Epithelial cell of prostate (primary cell): ENCODE results near the gene MAN2B2.
"Not testable (repeated sequence)": the region's sequence is repeated elsewhere in the genome, so short reads cannot be mapped to it uniquely, and the experiment has no call there.

Experiments used
- DNase-seq: peaks from one replicate; pipeline ENCODE4 v3.0.0-alpha.2; 2011; ENCODE audit warnings: low read depth, low spot score
- H3K27ac ChIP-seq: fragments of 450-650 bp; 2 replicates; pipeline ENCODE4 v1.5.1; 2017; ENCODE audit warnings: mild to moderate bottlenecking

The MAN2B2 gene

GRCh38 chr4:6659897-6660296 is 84.9 kb downstream of the MAN2B2 start:
- H3K27ac ChIP-seq: no peak overlapping the region
- no peak for DNase-seq

- no peak overlapping the region for H3K27ac ChIP-seq
- no peak for DNase-seq
Observed at GRCh38 chr4:6660430-6660829, 85.4 kb downstream of the MAN2B2 start.

- DNase-seq: no peak
- H3K27ac ChIP-seq: no peak overlapping the region
Observed at GRCh38 chr4:6662591-6662990, 87.6 kb downstream of the MAN2B2 start.

- DNase-seq: no peak
Observed at GRCh38 chr4:6663596-6664393, 88.8 kb downstream of the MAN2B2 start.

GRCh38 chr4:6665320-6665654 is 90.3 kb downstream of the MAN2B2 start:
- H3K27ac ChIP-seq: no peak overlapping the region

More at GRCh38 chr4:6663596-6664393, 88.8 kb downstream of the MAN2B2 start:
- no peak overlapping the region for H3K27ac ChIP-seq

GRCh38 chr4:6668391-6668790 is 93.4 kb downstream of the MAN2B2 start:
- peak overlapping the region; percentile 62 for H3K27ac ChIP-seq
- peak; percentile 77 for DNase-seq

More at GRCh38 chr4:6665320-6665654, 90.3 kb downstream of the MAN2B2 start:
- no peak for DNase-seq

- no peak for DNase-seq
- no peak overlapping the region for H3K27ac ChIP-seq
Observed at GRCh38 chr4:6671648-6672047, 96.7 kb downstream of the MAN2B2 start.

GRCh38 chr4:6672131-6672530 is 97.1 kb downstream of the MAN2B2 start:
- H3K27ac ChIP-seq: no peak overlapping the region
- DNase-seq: no peak

GRCh38 chr4:6672541-6673190 is 97.7 kb downstream of the MAN2B2 start:
- DNase-seq: not testable (repeated sequence)
- peak overlapping the region; percentile 79 for H3K27ac ChIP-seq
